HuH-7 (cell line): ENCODE data around the gene CUL4B.
"Not testable (repeated sequence)": the region's sequence is repeated elsewhere in the genome, so short reads cannot be mapped to it uniquely, and the experiment has no call there.

Experiments
- DNase-seq: peaks from one replicate; pipeline ENCODE4 v3.0.0; 2011; ENCODE audit warnings: low spot score

Gene CUL4B

DNA sequence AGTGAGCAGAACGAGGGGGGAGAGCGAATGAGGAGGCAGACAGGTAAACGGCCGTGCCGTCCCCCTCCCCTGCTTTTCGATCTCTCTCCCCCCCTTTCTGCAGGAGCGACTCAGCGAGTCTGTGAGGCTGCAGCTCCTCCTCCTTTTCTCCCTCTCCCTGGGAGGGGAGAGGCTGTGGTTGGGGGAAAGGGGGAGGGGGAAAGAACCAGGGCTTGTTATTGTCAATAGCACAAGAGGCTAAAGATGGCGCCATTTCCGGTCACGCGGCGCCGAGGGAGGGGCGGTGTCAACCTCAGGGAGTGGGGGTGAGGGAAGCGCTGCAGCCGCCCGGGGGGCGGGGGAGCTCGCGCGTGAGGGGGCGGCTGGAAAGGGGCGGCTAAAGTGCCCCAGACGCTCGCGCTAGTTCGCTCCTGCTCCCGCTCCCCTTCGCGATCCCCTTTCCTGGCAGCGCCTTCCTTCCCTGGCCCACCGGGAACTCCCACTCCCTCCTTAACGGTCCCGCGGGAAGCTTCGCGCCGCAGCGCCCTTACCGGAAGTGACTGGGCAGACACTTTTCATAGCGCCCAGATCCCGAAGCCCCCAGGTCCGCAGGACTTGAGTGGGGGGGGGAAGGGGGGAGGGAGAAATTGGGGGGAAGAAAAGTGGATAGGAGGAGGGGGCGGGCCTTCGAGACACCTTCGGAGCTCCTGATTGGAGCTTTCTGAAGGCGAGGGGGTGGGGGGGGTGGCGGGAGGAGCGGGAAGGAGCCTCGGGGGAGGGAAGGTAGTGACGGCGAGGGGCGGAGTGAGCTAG lies at the start of gene CUL4B:
Gene CUL4B (minus strand): TSS at position 121 of the 792 bp plus-strand sequence. CDS start 324 bp downstream, outside the sequence.
- peak; percentile 59 for DNase-seq

DNA sequence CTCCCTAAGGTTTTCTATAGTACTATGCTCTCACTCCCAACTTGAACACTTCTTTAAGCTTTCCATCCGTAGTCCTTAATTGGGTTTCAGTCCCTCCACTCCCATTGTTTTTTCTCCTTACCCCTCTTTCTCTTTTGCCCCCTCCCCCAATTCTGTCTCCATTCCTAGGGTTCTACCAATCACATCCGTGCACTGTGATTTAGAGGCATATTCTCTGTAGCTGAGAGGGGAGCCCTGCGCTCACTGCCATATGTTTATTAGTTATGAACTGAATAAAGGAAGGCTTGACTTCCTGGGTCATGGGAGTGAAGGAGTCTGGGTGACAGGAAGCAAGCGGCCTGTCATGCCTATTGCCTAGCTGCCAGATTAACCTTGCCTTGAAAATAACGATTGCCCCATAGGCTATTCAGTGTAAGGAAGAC lies 43.6 kb upstream of the CUL4B start:
- DNase-seq, result peak; percentile 17

DNA sequence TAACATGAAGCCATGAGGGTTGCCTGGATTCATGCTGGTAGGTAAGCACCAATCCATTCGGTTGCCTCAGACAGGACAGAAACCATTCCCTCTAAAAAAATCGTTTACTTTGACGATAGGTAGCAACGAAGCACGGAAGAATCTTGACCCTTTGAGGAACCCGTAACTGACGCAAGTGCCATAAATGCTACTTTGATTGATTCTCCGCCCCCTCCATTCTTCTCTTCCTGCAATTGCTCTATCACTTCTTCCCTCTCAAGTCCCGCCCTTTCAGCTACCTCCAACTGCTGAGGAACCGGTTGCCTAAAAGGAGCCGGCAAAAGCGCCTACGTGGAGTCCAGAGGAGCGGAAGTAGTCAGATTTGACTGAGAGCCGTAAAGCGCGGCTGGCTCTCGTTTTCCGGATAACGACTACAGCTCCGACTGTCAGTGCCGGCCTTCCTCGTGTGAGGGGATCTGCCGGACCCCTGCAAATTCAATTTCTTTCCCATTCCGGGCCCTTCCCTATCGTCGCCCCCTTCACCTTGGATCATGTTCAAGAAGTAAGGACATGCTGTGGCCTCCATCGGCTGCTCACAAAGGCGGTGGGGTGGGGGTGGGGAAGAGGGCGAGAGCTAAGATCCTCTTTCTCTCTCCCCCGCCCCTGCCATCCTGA lies 43.1 kb upstream of the CUL4B start, which contains the start of gene MCTS1:
Gene MCTS1 (plus strand): TSS at position 395 of the 654 bp plus-strand sequence. CDS start 136 bp downstream, at position 531.
- DNase-seq, result peak; percentile 55

DNA sequence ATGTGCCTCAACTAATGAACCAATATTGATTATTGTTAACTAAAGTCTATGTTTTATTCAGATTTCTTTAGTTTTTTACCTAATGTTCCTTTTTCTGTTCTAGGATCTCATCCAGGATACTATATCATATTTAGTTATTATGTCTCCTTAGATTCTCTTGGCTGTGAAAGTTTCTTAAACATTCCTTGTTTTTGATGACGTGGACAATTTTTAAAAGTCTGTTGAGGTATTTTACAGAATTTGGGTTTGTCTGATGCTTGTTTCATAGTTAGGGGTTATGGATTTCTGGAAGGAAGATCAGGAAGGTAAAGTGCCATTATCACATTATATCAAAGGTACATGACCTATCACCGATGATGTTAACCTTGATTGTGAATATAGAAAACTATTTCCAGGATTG lies 24.9 kb upstream of the CUL4B start:
- no peak for DNase-seq

DNA sequence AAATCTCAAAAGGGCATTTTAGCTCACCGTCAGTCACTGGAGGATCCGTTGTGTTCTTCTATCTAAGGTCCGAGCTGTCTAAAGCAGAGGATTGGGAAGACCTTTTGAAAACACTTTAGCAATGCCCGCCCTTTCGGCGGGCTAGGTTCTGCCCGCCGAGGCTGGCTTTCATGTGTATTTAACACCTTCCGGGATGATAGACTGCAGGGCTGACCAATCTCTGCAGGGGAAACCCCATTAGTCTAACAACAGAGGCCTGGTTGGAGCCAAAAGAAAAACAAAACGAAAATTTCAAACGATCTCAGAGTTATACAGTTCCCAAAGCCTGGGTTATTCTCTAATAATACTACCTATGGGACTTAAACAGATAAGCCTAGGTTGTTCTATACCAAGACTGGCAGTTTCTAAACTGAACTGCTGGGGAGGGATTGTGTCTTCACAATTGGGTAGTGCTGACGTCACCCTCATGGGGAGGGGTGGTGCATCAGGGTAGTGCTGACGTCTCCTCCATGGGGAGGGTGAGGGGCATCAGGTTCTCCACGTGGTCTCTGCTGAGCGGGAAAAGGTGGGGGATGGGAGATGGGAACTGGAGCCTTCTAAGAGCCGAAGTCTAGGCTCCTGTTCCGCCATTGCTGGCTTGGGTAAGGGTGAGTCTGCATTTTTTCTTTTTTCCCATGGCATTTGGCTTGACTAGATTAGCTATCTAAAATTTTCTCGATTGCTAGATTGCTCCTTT lies 14.8 kb upstream of the CUL4B start:
- DNase-seq, result no peak

DNA sequence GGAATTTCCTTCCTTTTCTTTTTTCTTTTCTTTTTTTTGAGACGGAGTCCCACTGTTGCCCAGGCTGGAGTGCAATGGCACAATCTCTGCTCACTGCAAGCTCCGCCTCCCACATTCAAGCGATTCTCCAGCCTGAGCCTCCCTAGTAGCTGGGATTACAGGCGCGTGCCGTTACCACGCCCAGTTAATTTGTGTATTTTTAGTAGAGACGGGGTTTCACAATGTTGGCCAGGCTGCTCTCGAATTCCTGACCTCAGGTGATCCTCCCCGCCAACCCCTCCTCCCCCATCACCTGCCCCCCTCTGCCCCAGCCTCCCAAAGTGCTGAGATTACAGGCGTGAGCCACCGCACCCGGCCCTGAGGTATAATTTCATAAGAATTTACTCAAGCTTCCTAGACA lies 13.0 kb upstream of the CUL4B start:
- DNase-seq, result not testable (repeated sequence)

DNA sequence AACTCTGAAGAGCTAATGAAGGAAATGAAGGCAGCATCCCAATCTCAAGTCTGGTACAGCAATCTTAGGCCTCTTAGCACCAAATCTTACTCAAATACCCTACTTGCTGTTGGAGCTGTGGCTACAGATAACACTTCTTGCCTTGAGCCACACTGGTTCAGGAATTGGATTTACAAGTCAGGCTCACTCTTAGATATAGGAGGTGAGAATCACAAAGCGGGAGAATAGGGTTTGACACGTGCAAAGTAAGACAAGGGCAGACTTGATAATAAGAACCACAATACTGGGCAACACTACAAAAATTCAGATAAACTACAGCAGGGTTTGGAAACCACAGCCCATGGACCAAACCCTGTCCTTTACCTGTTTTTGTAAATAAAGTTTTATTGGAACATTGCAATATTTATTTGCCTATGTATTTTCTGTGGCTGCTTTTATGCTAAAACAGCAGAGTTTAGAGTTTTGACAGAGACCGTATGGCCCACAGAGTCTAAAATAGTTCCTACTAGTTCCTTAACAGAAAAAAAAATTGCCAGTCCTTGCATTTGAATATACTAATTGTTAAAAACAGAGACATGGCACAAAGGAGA lies 9.3 kb upstream of the CUL4B start:
- DNase-seq, result no peak

DNA sequence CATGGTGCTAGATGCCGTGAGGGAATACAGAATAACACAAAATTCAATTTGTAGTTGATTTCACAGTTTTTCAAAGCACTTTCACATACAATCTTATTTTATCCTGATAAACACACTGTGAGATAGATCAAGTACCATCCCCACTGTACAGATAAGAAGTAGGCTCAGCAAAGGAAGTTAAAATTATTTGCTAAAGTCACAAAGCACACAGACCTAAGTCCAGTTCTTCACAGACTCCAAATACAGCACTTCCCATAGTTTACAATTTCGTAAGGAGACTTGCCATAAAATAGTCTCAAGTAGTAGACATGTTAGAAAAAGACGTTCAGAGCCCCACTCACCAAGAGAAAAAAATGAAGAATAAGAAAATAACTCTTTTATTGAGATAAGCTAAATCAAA lies 7.8 kb upstream of the CUL4B start:
- DNase-seq, result no peak

DNA sequence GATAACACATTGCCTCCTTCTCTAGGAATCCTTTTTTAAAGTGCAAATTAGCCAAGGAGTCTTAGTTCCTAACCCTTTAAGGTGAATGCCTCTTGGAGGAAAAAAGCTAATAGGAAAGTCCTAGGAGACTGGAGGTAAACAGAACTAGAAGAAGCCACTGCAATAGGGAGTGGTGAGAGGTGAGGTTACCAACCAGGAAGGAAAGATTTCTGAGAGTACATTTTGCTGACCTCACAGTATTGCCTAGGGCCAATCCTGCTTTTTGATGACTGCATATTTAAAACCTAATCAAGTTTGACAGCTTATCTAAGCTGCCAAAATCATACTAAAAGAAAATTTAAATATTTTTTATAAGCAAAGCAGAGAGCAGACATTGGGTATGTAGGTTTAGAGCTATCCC lies 7.3 kb upstream of the CUL4B start:
- no peak for DNase-seq

DNA sequence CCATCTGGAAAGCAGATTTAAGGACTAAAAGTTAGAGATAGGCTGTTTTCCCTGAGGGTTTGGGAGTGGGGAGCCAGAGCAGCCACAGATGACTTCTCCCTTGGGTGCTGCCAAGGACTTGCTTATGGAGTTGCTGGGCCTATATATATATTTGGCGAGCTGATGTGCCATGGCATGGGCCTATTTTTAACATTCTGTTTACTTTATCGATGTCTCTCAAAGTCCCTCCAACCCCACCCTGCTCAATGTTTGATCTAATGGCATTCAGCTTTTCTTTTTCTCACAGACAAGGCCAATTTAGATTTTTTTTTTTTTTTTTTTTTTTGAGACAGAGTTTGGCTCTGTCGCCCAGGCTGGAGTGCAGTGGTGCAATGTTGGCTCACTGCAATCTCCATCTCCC lies 6.1 kb upstream of the CUL4B start:
- DNase-seq, result no peak

DNA sequence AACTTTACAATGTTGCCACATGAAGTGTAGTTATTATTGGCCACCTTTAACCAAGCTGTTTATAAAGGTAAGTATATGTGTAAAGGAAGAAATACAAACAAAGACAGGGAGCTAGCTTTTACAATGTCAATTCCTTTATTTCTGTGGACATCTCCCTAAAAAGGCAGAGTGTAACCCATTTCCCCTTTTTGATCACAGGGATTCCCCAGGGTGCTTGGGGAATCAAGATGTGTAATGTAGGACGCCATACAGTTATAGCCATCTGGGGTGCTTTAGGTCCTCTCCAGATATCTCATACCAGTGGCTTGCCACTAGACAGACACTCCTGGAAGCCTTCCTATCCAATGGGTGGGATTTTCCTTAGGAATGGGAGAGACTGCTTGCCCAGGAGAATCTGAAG lies 4.2 kb upstream of the CUL4B start:
- no peak for DNase-seq

DNA sequence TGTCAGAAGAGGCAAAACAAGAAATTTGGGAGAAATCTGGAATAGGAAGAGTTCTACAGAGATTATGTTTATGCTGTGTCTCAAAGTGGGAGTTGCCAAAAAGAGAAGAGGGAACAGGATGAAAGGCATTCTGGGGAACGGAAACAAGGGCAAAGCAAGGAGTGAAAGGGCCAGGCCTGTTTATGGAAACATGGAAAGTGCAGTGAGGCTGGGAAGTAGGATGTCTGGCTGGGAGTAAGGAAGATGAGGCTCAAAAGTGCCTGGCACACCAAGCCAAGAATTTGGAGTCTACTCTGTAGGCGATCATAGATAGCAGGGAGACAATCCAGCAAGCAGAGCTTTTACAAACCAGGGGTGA lies 1.8 kb upstream of the CUL4B start:
- no peak for DNase-seq

DNA sequence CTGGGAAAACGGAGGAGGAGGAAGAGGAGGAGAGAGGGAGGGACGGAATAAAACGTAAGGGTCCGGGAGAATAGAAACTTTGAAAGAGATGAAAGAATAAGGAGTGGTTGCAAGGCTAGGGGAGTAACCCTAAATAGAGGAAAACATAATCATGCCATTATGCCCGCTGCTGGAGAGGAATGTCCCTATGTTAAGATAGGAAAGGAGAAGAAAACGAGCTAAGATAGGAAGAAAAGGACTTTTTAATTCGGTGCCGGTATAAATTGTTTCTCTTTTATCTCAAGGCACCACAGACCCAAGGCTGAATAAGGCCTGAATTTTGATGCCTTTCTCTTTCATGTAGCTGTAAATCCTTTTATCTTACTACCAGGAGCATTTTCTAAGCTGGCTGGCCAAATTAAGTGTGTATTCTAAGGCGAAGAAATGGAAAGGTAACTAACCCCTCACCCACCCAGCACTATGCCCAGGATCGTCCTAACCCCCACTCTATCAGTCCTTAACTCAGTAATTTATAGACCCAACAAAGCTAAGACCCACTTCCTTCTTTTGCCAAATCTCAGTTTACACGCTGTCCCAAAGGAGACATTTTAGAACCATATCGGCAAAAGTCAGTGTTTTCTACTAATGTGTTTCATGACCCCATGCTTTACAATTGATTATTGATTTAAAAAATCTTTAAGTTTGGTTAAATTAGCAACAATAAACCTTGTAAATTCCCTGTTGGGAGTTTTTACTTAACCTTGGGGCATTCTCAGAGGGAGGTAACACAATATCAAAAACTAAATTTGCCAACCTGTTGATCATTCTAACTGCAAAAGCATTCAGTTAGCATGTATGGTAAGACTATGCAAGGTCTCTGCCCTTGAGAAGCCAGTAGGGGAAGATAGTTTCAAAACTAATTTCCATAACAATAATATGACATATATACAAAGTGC lies 1.1 kb upstream of the CUL4B start:
- no peak for DNase-seq

DNA sequence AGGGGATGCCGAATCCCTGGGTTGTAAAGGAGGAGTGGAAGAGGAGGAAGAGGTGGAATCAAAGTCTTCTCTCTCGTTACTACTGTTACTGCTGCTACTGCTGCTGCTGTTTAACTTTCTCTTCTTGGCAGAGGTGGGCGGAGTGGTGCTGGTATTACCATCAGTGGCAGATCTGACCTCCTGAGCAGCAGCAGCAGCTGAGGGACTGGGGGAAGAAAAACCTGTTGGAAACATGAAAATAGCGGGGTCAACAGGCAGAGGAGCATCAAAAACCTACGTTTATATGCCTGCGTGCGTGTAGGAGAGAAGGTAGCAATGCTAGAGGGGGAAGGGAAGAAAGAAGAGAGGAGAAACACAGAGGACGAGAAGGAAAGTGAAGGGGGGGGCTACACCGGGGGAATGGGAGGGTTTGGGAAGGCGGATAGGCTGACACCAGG lies 339 bp downstream of the CUL4B start:
- no peak for DNase-seq

DNA sequence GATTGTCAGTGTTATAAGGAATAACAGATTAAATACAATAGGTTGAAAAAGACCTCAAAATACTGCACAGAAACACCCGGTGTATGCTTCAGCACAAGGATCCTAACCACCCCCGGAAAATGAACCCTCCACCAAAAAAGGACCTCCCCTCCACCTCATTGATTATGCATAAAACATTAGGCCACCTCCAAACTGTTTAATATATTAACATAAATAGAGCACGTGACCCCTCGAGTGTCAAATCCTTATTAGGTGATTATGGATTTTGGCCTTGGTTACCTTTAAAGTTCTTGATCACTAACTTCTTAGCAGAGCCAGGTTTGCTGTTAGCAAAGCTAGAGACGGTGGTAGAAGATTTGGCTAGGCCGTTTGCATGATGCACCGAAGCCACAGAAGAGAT lies 958 bp downstream of the CUL4B start:
- no peak for DNase-seq

DNA sequence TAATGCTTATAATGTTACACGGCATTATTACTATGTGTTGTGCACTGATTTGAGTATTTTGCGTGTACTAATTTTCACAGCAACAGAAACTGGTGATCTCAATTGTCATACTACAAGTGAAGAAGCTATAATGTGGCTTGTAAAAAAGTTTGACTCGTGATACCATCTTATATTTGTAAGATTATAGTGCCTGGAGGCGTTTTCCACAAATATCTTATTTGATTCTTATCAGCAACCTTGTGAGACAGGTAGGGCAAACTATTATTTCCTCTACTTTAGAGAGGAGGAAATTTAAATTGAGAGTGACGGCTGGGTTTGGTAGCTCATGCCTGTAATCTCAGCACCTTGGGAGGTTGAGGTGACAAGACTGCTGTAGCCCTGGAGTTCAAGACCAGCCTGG lies 4.5 kb downstream of the CUL4B start:
- no peak for DNase-seq

DNA sequence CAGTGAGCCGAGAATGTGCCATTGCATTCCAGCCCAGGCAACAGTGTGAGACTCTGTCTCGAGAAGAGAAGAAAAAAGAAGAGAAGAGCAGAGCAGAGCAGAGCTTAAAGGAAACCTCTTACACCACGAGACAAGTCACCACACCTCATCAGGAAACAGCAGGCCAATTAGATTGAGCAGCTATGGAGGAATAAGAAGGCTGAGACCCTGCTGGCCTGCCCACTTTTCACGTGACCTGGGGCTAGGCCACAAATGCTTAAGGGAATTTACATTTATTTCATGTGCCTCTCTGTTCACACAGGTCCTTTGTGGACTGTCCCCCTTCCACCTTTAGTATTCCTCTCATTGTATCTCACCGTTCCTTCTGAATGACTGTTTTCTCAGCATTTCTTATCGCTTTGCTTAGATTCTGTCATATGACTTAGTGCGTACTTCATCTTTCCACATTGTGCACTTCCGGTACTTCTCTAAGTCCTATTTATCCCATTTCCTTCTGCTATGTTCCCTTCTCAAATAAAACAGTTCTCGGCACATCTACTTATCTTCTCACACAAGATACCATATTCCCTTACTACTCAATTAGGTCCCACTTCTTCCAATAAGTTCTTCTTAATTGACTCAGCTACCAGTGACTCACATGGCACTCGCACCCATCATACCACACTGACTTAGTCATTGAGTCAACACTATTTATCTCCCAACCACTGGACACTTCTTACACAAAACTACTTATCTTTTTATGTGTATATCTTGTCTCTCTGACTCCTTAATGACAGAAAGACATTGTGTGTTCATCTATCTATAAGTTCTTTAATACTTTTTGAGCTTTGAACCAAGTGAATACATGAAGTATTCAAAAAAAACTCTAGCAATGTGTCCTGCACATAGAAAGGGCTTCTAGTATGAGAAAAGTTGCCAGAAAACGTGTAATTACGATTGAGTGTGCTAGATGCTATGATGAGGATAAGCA lies 11.0 kb downstream of the CUL4B start:
- DNase-seq, result no peak

DNA sequence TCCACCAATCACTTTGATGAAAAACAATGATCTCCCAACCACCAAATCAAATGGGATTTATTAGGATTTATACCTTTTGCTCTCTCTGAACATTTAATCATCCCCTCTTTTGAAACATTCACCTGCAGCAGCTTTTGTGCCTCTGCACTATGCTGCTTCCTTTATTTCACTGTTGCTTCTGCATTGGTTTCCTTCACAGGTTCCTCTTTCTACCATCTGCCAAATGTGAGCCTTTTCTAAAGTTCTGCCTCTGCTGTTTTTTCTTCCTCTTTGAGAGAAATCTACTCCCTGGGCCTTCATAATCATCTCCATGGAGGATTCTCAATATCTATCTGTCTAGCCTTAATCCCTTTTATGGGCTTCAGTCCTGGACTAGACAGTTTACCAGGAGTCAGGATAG lies 24.7 kb downstream of the CUL4B start:
- no peak for DNase-seq

DNA sequence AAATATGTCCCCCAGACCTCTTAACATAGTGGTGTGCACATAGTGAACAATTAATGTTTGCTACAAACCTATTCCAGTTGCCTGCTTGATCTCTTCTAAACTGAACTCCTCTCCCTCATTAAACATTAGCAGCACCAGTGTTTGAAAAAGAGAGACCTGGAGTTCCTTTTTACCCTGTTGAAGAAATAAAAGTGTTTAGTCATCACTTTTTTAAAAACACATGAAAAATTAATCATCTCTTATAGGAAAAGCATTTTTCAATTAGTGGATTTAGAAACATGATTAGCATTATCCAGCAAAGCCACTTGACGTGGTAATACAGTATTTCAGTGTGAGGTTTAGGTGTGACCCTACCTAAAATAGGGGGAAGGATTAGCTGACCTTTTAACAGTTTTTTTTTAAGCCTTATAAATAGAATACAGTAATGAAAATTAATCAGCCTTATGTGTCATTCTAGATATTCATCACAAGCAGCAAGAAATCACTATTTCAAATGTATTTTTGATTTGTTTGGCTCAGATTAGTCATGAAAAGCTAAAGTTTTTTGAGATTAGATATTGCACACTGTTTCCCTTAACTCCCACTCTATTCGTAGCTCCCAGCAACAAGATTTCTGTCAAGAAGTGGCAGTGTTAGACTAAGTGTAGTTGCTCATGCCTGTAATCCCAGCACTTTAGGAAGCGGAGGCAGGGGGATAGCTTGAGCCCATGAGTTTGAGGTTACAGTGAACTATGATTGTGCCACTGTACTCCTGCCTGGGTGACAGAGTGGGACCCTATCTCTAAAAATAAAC lies 26.2 kb downstream of the CUL4B start:
- DNase-seq, result no peak
